ENCODE data around the gene TMEM263. TPM values are rescaled to one million over a fixed set of nuclear protein-coding genes. Genes with fewer than 3 reads are reported as not detected.

Gene TMEM263
- total RNA-seq, 2 experiments from 2014 or later = 38.9 to 43.0 TPM

DNA sequence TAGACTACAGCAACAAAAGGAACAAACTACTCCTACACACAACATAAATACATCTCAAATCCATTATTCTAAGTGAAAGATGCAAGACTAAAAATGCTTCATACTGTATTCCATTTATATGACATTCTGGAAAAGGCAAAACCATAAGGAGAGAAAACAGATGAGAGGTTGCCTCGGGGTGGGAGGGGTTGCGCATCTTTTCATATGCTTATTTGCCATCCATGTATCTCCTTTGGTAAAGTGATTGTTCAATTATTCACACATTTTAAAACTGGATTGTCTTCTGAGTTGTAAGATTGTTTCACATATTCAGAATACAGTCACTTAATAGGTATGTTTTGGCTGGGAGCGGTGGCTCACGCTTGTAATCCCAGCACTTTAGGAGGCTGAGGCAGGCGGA lies 5.1 kb upstream of the TMEM263 start:
- Mint-ChIP-seq H3K27me3 (no peaks in the 10 kb centered on the region), H3K36me3 (ENCODE audit: low read depth) (no peaks in the 10 kb centered on the region), H3K9me3 (ENCODE audit: low read depth) (peaks cover 16% of the 10 kb centered on the region), H3K27ac (no peak overlapping the region), H3K4me1 (peaks cover 6% of the 10 kb centered on the region), H3K4me3 (no peak overlapping the region)
- ChIA-PET CTCF (no interaction called here), POLR2A (no interaction called here)
- intact Hi-C loops (cut with DNase I, micrococcal nuclease) = loop anchor here in 1 of 2 experiments (10.0 kb wide), 1 partner anchor 734 kb away; the partner anchor contains the start of gene PWP1
- DNase-seq (no peak), ATAC-seq (no peak)

- intact Hi-C loops (cut with DNase I, micrococcal nuclease) = loop anchor here in 1 of 2 experiments (2.0 to 10.0 kb wide), 3 partner anchors 367 to 1623 kb away; partner anchors contain the start of genes C12orf75 and PWP1
- no peak for DNase-seq
- ChIA-PET CTCF (interaction anchor here (0.6 to 0.9 kb wide), 3 partner anchors 23 to 378 kb away, joined by 3 read pairs; partner anchors contain the start of gene CRY1), POLR2A (interaction anchor here (0.7 kb wide), 1 partner anchor 34 kb away, joined by 3 read pairs; no protein-coding TSS in a partner anchor)
- Mint-ChIP-seq H3K27me3 (no peaks in the 10 kb centered on the region), H3K4me3 (no peak overlapping the region), H3K36me3 (ENCODE audit: low read depth) (peaks cover 3% of the 10 kb centered on the region), H3K27ac (no peak overlapping the region), H3K9me3 (ENCODE audit: low read depth) (peaks cover 8% of the 10 kb centered on the region), H3K4me1 (peaks cover 18% of the 10 kb centered on the region)
- ATAC-seq = no peak
These were observed 2.1 kb upstream of the TMEM263 start for GRCh38 chr12:106953352-106954250.

DNA sequence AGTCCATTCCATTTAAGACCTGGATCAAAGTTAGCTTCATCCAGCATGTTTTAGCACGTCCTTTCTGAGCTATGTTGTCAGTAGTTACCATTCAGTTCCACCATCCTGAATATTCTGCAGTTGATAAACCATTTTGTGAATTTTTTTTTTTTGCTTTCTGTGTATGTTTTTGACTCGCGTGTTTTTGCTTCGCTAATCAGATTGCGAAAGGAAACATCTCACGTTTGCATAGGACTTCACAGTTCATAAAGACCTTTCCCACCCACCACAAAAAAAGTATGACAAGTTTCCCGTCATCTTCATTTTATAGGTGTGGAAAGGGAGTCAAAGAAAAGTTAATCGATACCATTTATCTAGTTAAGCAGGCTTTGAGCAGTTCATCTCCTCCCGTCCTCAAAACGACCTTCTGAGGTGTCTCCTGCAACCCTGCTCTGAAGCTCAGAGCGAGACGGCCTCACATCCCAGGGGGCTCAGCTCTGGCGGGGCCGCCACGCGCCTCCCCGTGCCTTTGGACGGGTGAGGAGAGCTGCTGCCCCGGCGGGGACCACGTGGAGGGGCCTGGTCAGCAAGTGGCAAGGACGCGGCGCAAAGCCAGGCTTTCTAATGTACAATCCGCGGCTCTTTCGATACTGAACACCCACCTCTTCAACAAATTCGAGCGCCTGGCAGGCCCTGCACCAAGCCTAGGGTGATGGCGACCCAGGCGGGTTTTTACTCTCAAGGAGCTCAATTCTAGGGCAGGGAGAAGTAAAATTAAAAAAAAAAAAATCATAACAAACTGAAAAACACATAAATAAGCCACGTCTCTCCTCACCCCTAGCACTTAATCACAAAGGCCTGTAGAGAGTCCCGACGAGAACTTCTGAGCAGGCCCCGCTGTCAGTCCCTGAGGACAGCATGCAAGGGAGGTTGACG lies 988 bp upstream of the TMEM263 start:
- no peaks in the 10 kb centered on the region for H3K27me3 Mint-ChIP-seq
- ATAC-seq = peak; percentile 27

DNA sequence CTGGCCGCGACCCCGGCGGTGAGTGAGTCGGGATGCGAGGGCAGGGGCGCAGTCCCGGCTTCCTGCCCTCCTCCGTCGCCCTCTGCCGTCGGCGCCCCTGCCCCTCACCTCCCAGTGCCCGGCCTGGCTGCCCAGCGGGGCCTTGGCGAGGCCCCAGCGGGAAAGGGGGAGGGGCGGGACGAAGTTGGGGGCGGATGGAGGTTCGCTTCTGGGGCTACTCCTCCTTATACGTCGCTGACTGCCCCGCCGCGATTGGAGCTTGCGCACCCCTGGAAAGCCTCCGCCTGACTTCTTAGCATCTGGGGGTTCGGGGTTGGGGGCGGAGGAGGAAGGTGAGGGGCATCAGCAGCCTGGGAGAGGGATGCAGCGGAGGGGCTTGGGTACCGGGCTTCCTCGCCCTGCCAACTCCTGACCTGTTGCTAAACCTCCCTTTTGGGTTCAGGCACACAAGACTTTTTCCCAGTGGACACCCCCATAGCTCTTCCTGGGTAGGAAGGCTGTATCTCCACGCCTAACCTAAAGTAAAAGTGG lies 406 bp downstream of the TMEM263 start:
- Mint-ChIP-seq H3K4me3 (peak overlapping the region; percentile 100), H3K27ac (peak overlapping the region; percentile 98), H3K4me1 (peaks cover 29% of the 10 kb centered on the region), H3K27me3 (no peaks in the 10 kb centered on the region), H3K9me3 (ENCODE audit: low read depth) (no peaks in the 10 kb centered on the region), H3K36me3 (ENCODE audit: low read depth) (peaks cover 5% of the 10 kb centered on the region)
- ChIA-PET CTCF (interaction anchor here (0.7 to 1.5 kb wide), 5 partner anchors 14 to 732 kb away, joined by 3 to 4 read pairs (median 3); no protein-coding TSS in a partner anchor), POLR2A (interaction anchor here (1.1 to 1.5 kb wide), 2 partner anchors 28 to 53 kb away, joined by 3 to 4 read pairs; no protein-coding TSS in a partner anchor)
- ATAC-seq (peak; percentile 45), DNase-seq (peak; percentile 79)
- intact Hi-C loops (cut with DNase I, micrococcal nuclease) = loop anchor here (1.0 to 10.0 kb wide), 4 partner anchors 137 to 804 kb away; partner anchors contain the start of genes CKAP4 (in 1 of the 2), CRY1 (in 1 of the 2) and PWP1 (in 1 of the 2)

More for the DNA sequence above, 988 bp upstream of the TMEM263 start:
- intact Hi-C loops (cut with DNase I, micrococcal nuclease) = loop anchor here (1.0 to 10.0 kb wide), 9 partner anchors 33 to 1624 kb away; partner anchors contain the start of genes MTERF2 (in 2 of the 2), C12orf75 (in 1 of the 2), CKAP4 (in 1 of the 2) and CRY1 (in 1 of the 2)
- Mint-ChIP-seq H3K27ac (peak overlapping the region; percentile 87), H3K36me3 (ENCODE audit: low read depth) (peaks cover 5% of the 10 kb centered on the region), H3K4me1 (peaks cover 22% of the 10 kb centered on the region), H3K4me3 (peak overlapping the region; percentile 100), H3K9me3 (ENCODE audit: low read depth) (peaks cover 3% of the 10 kb centered on the region)
- peak; percentile 43 for DNase-seq
- CTCF ChIA-PET = interaction anchor here (0.7 to 1.6 kb wide), 4 partner anchors 22 to 275 kb away, joined by 3 to 4 read pairs (median 4); no protein-coding TSS in a partner anchor
- POLR2A ChIA-PET = interaction anchor here (0.7 to 1.1 kb wide), 3 partner anchors 29 to 597 kb away, joined by 3 read pairs; no protein-coding TSS in a partner anchor

DNA sequence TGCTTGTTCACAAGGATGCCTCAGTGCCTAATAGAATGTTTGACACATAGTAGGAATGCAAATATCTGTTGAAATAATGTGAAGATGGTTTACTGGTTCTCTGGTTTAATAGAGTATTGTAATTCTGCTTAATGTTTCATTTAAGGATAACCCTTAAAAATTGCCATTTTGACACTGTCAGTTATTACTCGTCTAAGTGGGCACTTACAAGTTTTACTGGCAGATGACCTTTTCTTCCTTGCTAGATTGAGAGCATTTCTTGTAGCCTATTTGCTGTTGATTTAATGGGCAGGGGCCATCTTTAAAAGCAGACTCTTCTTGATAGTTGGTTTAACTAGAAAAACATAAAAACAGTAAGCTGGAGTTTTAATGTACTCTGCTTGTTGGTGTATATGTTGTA lies 1.9 kb downstream of the TMEM263 start:
- POLR2A ChIA-PET = no interaction called here
- H3K4me1 Mint-ChIP-seq = peaks cover 36% of the 10 kb centered on the region
- CTCF ChIA-PET = no interaction called here
- peaks cover 8% of the 10 kb centered on the region for H3K36me3 Mint-ChIP-seq (ENCODE audit: low read depth)
- intact Hi-C loops (cut with DNase I, micrococcal nuclease) = loop anchor here (2.0 to 10.0 kb wide), 3 partner anchors 135 to 727 kb away; partner anchors contain the start of genes CKAP4 (in 1 of the 2), CRY1 (in 1 of the 2) and PWP1 (in 1 of the 2)
- H3K4me3 Mint-ChIP-seq = peak overlapping the region; percentile 100
- H3K9me3 Mint-ChIP-seq (ENCODE audit: low read depth) = no peaks in the 10 kb centered on the region
- ATAC-seq = no peak
- no peak for DNase-seq
- H3K27me3 Mint-ChIP-seq = no peaks in the 10 kb centered on the region
- peak overlapping the region; percentile 66 for H3K27ac Mint-ChIP-seq

GRCh38 chr12:106960443-106960842 lies 4.7 kb downstream of the TMEM263 start:
- Mint-ChIP-seq H3K27ac (no peak overlapping the region), H3K36me3 (ENCODE audit: low read depth) (peaks cover 21% of the 10 kb centered on the region), H3K9me3 (ENCODE audit: low read depth) (no peaks in the 10 kb centered on the region), H3K27me3 (no peaks in the 10 kb centered on the region), H3K4me1 (peaks cover 37% of the 10 kb centered on the region), H3K4me3 (no peak overlapping the region)
- intact Hi-C loops (cut with DNase I, micrococcal nuclease) = no loop called here
- no peak for DNase-seq
- no peak for ATAC-seq
- ChIA-PET POLR2A (no interaction called here), CTCF (interaction anchor here (0.7 kb wide), 1 partner anchor 11 kb away, joined by 3 read pairs; no protein-coding TSS in a partner anchor)

DNA sequence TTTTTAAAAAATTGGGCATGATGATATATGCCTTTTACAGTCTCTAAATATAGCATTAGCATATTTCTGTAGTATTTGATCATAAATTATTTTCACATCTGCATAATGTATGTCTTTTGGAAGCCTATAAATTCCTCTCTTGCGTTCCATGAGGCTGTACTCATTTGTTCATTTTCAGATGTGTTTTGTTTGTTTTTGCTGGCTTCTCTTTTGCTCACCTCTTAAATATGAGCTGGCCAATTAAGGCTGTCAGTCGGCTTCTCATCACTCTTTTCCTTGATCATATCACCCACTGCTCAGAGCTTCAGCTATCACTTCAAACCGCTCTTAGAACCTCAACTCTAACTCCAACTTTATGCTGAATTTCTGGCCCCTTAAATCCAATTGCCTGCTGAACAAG lies 6.6 kb downstream of the TMEM263 start:
- H3K9me3 Mint-ChIP-seq (ENCODE audit: low read depth) = no peaks in the 10 kb centered on the region
- H3K27ac Mint-ChIP-seq = no peak overlapping the region
- H3K27me3 Mint-ChIP-seq = no peaks in the 10 kb centered on the region
- no peak overlapping the region for H3K4me3 Mint-ChIP-seq
- intact Hi-C loops (cut with DNase I, micrococcal nuclease) = no loop called here
- CTCF ChIA-PET = interaction anchor here (1.1 kb wide), 1 partner anchor 25 kb away, joined by 5 read pairs; the partner anchor contains the start of gene MTERF2
- peaks cover 25% of the 10 kb centered on the region for H3K36me3 Mint-ChIP-seq (ENCODE audit: low read depth)
- POLR2A ChIA-PET = interaction anchor here (0.6 kb wide), 1 partner anchor 127 kb away, joined by 3 read pairs; no protein-coding TSS in a partner anchor
- ATAC-seq = no peak
- H3K4me1 Mint-ChIP-seq = peaks cover 39% of the 10 kb centered on the region
- DNase-seq = no peak

GRCh38 chr12:106964526-106964925 lies 8.8 kb downstream of the TMEM263 start:
- H3K27ac Mint-ChIP-seq = no peak overlapping the region
- ATAC-seq = no peak
- H3K9me3 Mint-ChIP-seq (ENCODE audit: low read depth) = no peaks in the 10 kb centered on the region
- H3K4me1 Mint-ChIP-seq = peaks cover 25% of the 10 kb centered on the region
- POLR2A ChIA-PET = no interaction called here
- H3K4me3 Mint-ChIP-seq = no peak overlapping the region
- CTCF ChIA-PET = no interaction called here
- intact Hi-C loops (cut with DNase I, micrococcal nuclease) = no loop called here
- no peak for DNase-seq
- H3K27me3 Mint-ChIP-seq = no peaks in the 10 kb centered on the region
- H3K36me3 Mint-ChIP-seq (ENCODE audit: low read depth) = peaks cover 27% of the 10 kb centered on the region

DNA sequence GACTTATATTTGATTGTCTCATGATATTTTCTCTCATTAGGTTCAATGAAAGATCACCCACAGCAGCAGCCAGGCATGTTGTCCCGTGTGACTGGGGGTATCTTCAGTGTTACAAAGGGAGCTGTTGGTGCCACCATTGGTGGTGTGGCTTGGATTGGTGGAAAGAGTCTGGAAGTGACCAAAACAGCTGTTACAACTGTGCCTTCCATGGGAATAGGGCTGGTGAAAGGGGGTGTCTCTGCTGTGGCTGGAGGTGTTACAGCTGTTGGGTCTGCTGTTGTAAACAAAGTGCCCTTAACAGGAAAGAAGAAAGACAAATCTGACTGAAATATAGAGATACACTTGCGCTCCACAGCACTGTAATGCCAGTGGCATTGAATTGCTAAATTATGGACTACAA lies 15.4 kb downstream of the TMEM263 start:
- peaks cover 21% of the 10 kb centered on the region for H3K4me1 Mint-ChIP-seq
- ChIA-PET CTCF (interaction anchor here (0.7 to 1.3 kb wide), 2 partner anchors 10 to 481 kb away, joined by 3 read pairs; no protein-coding TSS in a partner anchor), POLR2A (no interaction called here)

DNA sequence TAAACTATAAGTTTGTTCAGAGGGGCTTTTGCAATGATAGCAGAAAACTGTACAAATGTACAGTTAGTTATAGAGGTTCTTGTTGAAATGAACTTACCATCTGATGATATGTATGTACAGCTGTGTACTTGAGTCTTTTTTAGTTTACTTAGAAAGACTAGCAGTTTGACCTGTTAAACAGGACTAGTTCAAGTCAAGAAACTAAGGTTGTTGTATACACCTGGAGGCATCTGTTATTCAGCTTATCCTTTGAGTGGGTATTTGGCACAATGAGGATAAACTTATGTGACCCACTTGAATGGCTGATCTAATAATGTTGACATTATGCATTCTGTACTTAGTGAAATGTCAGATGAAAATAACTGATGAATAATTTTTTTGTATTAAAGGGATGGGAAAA lies 17.8 kb downstream of the TMEM263 start:
- ATAC-seq (no peak), DNase-seq (no peak)
- Mint-ChIP-seq H3K4me3 (no peak overlapping the region), H3K9me3 (ENCODE audit: low read depth) (no peaks in the 10 kb centered on the region), H3K27me3 (no peaks in the 10 kb centered on the region), H3K27ac (no peak overlapping the region), H3K4me1 (peaks cover 22% of the 10 kb centered on the region), H3K36me3 (ENCODE audit: low read depth) (peaks cover 26% of the 10 kb centered on the region)
- CTCF ChIA-PET = no interaction called here
- POLR2A ChIA-PET = no interaction called here
- intact Hi-C loops (cut with DNase I, micrococcal nuclease) = no loop called here

More for the DNA sequence above, 15.4 kb downstream of the TMEM263 start:
- no peaks in the 10 kb centered on the region for H3K9me3 Mint-ChIP-seq (ENCODE audit: low read depth)
- H3K27me3 Mint-ChIP-seq = no peaks in the 10 kb centered on the region
- DNase-seq (no peak), ATAC-seq (no peak)
- peak overlapping the region; percentile 0 for H3K27ac Mint-ChIP-seq
- no peak overlapping the region for H3K4me3 Mint-ChIP-seq
- peaks cover 27% of the 10 kb centered on the region for H3K36me3 Mint-ChIP-seq (ENCODE audit: low read depth)
- intact Hi-C loops (cut with DNase I, micrococcal nuclease) = no loop called here
